ENCODE results near the gene PCDHGB3. TPM values are rescaled to one million over a fixed set of nuclear protein-coding genes. Genes with fewer than 3 reads are reported as not detected.

Gene PCDHGB3
- total and polyA plus RNA-seq, 9 of the 15 experiments (the other 6 are each of a cell fraction or from before 2014, with no cell fraction given) = 0.05 to 0.19 (median 0.11) TPM; not detected in 2

- TF ChIP-seq CUX1 (CRISPR knock-in tag; IDR thresholded peaks at IDR 0.05) (no peak), RAD21 (CRISPR knock-in tag; conservative IDR thresholded peaks at IDR 0.05 in 1 of 2, IDR thresholded peaks at IDR 0.05 in 1 of 2) (no peak; a peak in 1 of 4 replicates), KLF10 (CRISPR knock-in tag; IDR thresholded peaks at IDR 0.05) (no peak), PHF8 (IDR thresholded peaks at IDR 0.05; ENCODE audit: borderline replicate concordance, low read length) (peak; percentile 13; the same call in 1 of the 2 replicates), POLR3A (IDR thresholded peaks at IDR 0.05; ENCODE audit: borderline replicate concordance, extremely low read depth, insufficient read depth, insufficient read length) (no peak), ZNF23 (CRISPR knock-in tag; IDR thresholded peaks at IDR 0.05) (no peak), ARID2 (IDR thresholded peaks at IDR 0.05) (no peak), PHF21A (IDR thresholded peaks at IDR 0.05; ENCODE audit: borderline replicate concordance, low read depth) (no peak), MED1 (CRISPR knock-in tag; IDR thresholded peaks at IDR 0.05; ENCODE audit: borderline replicate concordance) (no peak), ZNF395 (CRISPR knock-in tag; IDR thresholded peaks at IDR 0.05) (no peak), RBM17 (IDR thresholded peaks at IDR 0.05; ENCODE audit: borderline replicate concordance, low read depth, low read length) (no peak), SIRT6 (IDR thresholded peaks at IDR 0.05; ENCODE audit: low read depth, low read length) (no peak), HNRNPLL (IDR thresholded peaks at IDR 0.05; ENCODE audit: low read depth, low read length, poor library complexity, severe bottlenecking) (no peak), CREB3 (tag; conservative IDR thresholded peaks at IDR 0.05; ENCODE audit: low read depth) (no peak), HINFP (tag; conservative IDR thresholded peaks at IDR 0.05; ENCODE audit: low read depth) (no peak), GABPA (tag; conservative IDR thresholded peaks at IDR 0.05; ENCODE audit: low read depth) (no peak), L3MBTL2 (IDR thresholded peaks at IDR 0.05) (peak; percentile 62; the same call in 1 of the 2 replicates), RBFOX2 (IDR thresholded peaks at IDR 0.05; ENCODE audit: low read depth, low read length) (0 out of 2 replicates have a peak, but pooled peaks have one; percentile 19)
These were observed 15.1 kb upstream of the PCDHGB3 start, which contains the start of gene PCDHGA4 (continued) for GRCh38 chr5:141354900-141355469.

All from K562 (cell line).